HL-60 (cell line): ENCODE results near the gene PALLD.
"Not testable (repeated sequence)": the region's sequence is repeated elsewhere in the genome, so short reads cannot be mapped to it uniquely, and the experiment has no call there.

Source experiments
- GABPA ChIP-seq: IDR thresholded peaks from 2 replicates; pipeline ENCODE4 v1.6.1; 2012; ENCODE audit warnings: low read depth
- POLR2AphosphoS5 ChIP-seq: IDR thresholded peaks from 2 replicates; pipeline ENCODE4 v1.6.1; 2012; ENCODE audit warnings: low read depth
- SPI1 ChIP-seq: IDR thresholded peaks from 2 replicates; pipeline ENCODE4 v1.6.1; 2012; ENCODE audit warnings: low read depth, mild to moderate bottlenecking, borderline replicate concordance
- TF ChIP-seq, protein P1 (sequence below): IDR thresholded peaks from one replicate; pipeline ENCODE4 v1.5.1; 2011; ENCODE audit warnings: low read length, control low read depth, inconsistent platforms; ENCODE audit not compliant: insufficient read depth
- TF ChIP-seq, protein P2 (sequence below): IDR thresholded peaks from 2 replicates; pipeline ENCODE4 v1.6.1; 2012; ENCODE audit warnings: low read depth; ENCODE audit not compliant: insufficient replicate concordance

DNA sequence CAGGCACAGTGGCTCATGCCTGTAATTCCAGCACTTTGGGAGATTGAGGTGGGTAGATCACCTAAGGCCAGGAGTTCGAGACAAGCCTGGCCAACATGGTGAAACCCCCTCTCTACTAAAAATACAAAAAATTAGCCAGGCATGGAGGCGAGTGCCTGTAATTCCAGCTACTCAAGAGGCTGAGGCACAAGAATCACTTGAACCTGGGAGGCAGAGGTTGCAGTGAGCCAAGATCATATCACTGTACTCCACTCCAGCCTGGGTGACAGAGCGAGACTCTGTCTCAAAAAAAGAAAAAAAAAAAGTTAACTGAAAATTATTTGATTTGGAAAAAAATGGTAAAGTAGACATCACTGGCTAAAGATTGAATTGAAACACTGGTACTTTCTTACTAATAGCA is 17.0 kb downstream of the PALLD start:
- TF ChIP-seq, protein P1, sequence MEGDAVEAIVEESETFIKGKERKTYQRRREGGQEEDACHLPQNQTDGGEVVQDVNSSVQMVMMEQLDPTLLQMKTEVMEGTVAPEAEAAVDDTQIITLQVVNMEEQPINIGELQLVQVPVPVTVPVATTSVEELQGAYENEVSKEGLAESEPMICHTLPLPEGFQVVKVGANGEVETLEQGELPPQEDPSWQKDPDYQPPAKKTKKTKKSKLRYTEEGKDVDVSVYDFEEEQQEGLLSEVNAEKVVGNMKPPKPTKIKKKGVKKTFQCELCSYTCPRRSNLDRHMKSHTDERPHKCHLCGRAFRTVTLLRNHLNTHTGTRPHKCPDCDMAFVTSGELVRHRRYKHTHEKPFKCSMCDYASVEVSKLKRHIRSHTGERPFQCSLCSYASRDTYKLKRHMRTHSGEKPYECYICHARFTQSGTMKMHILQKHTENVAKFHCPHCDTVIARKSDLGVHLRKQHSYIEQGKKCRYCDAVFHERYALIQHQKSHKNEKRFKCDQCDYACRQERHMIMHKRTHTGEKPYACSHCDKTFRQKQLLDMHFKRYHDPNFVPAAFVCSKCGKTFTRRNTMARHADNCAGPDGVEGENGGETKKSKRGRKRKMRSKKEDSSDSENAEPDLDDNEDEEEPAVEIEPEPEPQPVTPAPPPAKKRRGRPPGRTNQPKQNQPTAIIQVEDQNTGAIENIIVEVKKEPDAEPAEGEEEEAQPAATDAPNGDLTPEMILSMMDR: not testable (repeated sequence)
- TF ChIP-seq, protein P2, sequence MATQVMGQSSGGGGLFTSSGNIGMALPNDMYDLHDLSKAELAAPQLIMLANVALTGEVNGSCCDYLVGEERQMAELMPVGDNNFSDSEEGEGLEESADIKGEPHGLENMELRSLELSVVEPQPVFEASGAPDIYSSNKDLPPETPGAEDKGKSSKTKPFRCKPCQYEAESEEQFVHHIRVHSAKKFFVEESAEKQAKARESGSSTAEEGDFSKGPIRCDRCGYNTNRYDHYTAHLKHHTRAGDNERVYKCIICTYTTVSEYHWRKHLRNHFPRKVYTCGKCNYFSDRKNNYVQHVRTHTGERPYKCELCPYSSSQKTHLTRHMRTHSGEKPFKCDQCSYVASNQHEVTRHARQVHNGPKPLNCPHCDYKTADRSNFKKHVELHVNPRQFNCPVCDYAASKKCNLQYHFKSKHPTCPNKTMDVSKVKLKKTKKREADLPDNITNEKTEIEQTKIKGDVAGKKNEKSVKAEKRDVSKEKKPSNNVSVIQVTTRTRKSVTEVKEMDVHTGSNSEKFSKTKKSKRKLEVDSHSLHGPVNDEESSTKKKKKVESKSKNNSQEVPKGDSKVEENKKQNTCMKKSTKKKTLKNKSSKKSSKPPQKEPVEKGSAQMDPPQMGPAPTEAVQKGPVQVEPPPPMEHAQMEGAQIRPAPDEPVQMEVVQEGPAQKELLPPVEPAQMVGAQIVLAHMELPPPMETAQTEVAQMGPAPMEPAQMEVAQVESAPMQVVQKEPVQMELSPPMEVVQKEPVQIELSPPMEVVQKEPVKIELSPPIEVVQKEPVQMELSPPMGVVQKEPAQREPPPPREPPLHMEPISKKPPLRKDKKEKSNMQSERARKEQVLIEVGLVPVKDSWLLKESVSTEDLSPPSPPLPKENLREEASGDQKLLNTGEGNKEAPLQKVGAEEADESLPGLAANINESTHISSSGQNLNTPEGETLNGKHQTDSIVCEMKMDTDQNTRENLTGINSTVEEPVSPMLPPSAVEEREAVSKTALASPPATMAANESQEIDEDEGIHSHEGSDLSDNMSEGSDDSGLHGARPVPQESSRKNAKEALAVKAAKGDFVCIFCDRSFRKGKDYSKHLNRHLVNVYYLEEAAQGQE: not testable (repeated sequence)
- not testable (repeated sequence) for TF ChIP-seq POLR2AphosphoS5, GABPA, SPI1
